Measurements from ENCODE around the gene MAGEL2. TPM values are rescaled to one million over a fixed set of nuclear protein-coding genes. Genes with fewer than 3 reads are reported as not detected.

The MAGEL2 gene
- total and polyA plus RNA-seq, 2 donors (not counting 3 experiments of a cell fraction or from before 2014, with no cell fraction given) = not detected

- POLR2A ChIA-PET = no interaction called here
- no peak overlapping the region for H3K4me2 ChIP-seq (ENCODE audit: insufficient read depth, low read length)
- TF ChIP-seq CTCF (IDR thresholded peaks at IDR 0.05; ENCODE audit: extremely low read depth in 1 of 2, insufficient read depth in 1 of 2, low read depth in 1 of 2, low read length in 2 of 2) = no peak
- TF ChIP-seq MYC (IDR thresholded peaks at IDR 0.05; ENCODE audit: low read depth, low read length) = no peak
- TF ChIP-seq JUN (IDR thresholded peaks at IDR 0.05; ENCODE audit: borderline replicate concordance, insufficient read depth, insufficient read length, low read depth) = no peak
- H2AFZ ChIP-seq (ENCODE audit: low read depth, low read length) = no peak overlapping the region
- H3K27ac ChIP-seq (ENCODE audit: insufficient read depth, low read depth, low read length) = no peak overlapping the region
- H4K20me1 ChIP-seq (replicated peaks; ENCODE audit: control insufficient read depth, extremely low read depth, insufficient read depth, low read length) = no peaks in the 10 kb centered on the region
- H3K36me3 ChIP-seq (ENCODE audit: control insufficient read depth in 2 of 2, extremely low read depth in 1 of 2, insufficient read depth in 2 of 2, low read length in 2 of 2) = no peaks in the 10 kb centered on the region
- no peak overlapping the region for H3K9ac ChIP-seq (replicated peaks; ENCODE audit: extremely low read depth, insufficient read depth, low read length)
- DNase-seq (ENCODE audit: low read depth, low spot score) = no peak
- H3K27me3 ChIP-seq (ENCODE audit: control insufficient read depth in 2 of 2, insufficient read depth in 2 of 2, low read length in 2 of 2) = peaks cover 3 to 6% of the 10 kb centered on the region in 2 experiments
- no TSS peak for BruUV-seq (replicated peaks)
- no peaks in the 10 kb centered on the region for H3K79me2 ChIP-seq (ENCODE audit: control insufficient read depth, insufficient read depth, low read length)
- H3K4me3 ChIP-seq (replicated peaks in 1 of 3; ENCODE audit: insufficient read depth in 1 of 3, low read depth in 1 of 3, low read length in 3 of 3) = no peak overlapping the region
- H3K4me1 ChIP-seq (ENCODE audit: control insufficient read depth, extremely low read depth, insufficient read depth, low read length) = no peaks in the 10 kb centered on the region
- intact Hi-C loops (cut with micrococcal nuclease) (loop anchor here (5.0 to 10.0 kb wide), 4 partner anchors 222 to 1860 kb away; partner anchors contain the start of genes SNRPN and SNURF), dilution Hi-C loops (cut with MboI; ENCODE audit: extremely low pct_ligation_motif_present, low sequenced_read_pairs) (no loop called here)
- H3K9me3 ChIP-seq (replicated peaks; ENCODE audit: control insufficient read depth, insufficient read depth, low read length) = no peaks in the 10 kb centered on the region
- no peaks in the 10 kb centered on the region for H3K9me1 ChIP-seq (replicated peaks; ENCODE audit: control insufficient read depth, extremely low read depth, insufficient read depth, low read length)
- no peak for FAIRE-seq
- CTCF ChIA-PET = no interaction called here
Observed at GRCh38 chr15:23644829-23645228, 2.8 kb downstream of the MAGEL2 start.

- H3K9me3 ChIP-seq (replicated peaks; ENCODE audit: control insufficient read depth, insufficient read depth, low read length) = no peaks in the 10 kb centered on the region
- FAIRE-seq (no peak), DNase-seq (ENCODE audit: low read depth, low spot score) (peak; percentile 37)
- H3K27ac ChIP-seq (ENCODE audit: insufficient read depth, low read depth, low read length) = no peak overlapping the region
- no peak overlapping the region for H3K9ac ChIP-seq (replicated peaks; ENCODE audit: extremely low read depth, insufficient read depth, low read length)
- POLR2A ChIA-PET = no interaction called here
- H3K4me1 ChIP-seq (ENCODE audit: control insufficient read depth, extremely low read depth, insufficient read depth, low read length) = no peaks in the 10 kb centered on the region
- no peak for TF ChIP-seq FOS (IDR thresholded peaks at IDR 0.05; ENCODE audit: borderline replicate concordance, insufficient read depth, low read length)
- peak; percentile 55 to 60 for TF ChIP-seq CTCF (IDR thresholded peaks at IDR 0.05; ENCODE audit: extremely low read depth in 1 of 2, insufficient read depth in 1 of 2, low read depth in 1 of 2, low read length in 2 of 2)
- no peak for TF ChIP-seq EZH2 (IDR thresholded peaks at IDR 0.05; ENCODE audit: borderline replicate concordance, low read depth, low read length, severe bottlenecking)
- no peak overlapping the region for H3K4me2 ChIP-seq (ENCODE audit: insufficient read depth, low read length)
- no peak overlapping the region for H3K4me3 ChIP-seq (replicated peaks in 1 of 3; ENCODE audit: insufficient read depth in 1 of 3, low read depth in 1 of 3, low read length in 3 of 3)
- no peaks in the 10 kb centered on the region for H3K79me2 ChIP-seq (ENCODE audit: control insufficient read depth, insufficient read depth, low read length)
- intact Hi-C loops (cut with micrococcal nuclease) = loop anchor here (5.0 to 10.0 kb wide), 4 partner anchors 225 to 1862 kb away; partner anchors contain the start of genes SNRPN and SNURF
- no peaks in the 10 kb centered on the region for H3K9me1 ChIP-seq (replicated peaks; ENCODE audit: control insufficient read depth, extremely low read depth, insufficient read depth, low read length)
- CTCF ChIA-PET = no interaction called here
- dilution Hi-C loops (cut with MboI; ENCODE audit: extremely low pct_ligation_motif_present, low sequenced_read_pairs) = no loop called here
- no peaks in the 10 kb centered on the region for H4K20me1 ChIP-seq (replicated peaks; ENCODE audit: control insufficient read depth, extremely low read depth, insufficient read depth, low read length)
- BruUV-seq (replicated peaks) = no TSS peak
- no peak overlapping the region for H2AFZ ChIP-seq (ENCODE audit: low read depth, low read length)
- no peaks in the 10 kb centered on the region for H3K27me3 ChIP-seq (ENCODE audit: control insufficient read depth in 2 of 2, insufficient read depth in 2 of 2, low read length in 2 of 2)
- no peaks in the 10 kb centered on the region for H3K36me3 ChIP-seq (ENCODE audit: control insufficient read depth in 2 of 2, extremely low read depth in 1 of 2, insufficient read depth in 2 of 2, low read length in 2 of 2)
Observed at GRCh38 chr15:23642413-23643044, 5.1 kb downstream of the MAGEL2 start.
